ENCODE results near the gene MUC22. TPM values are rescaled to one million over a fixed set of nuclear protein-coding genes. Genes with fewer than 3 reads are reported as not detected.
"Not testable (repeated sequence)": the region's sequence is repeated elsewhere in the genome, so short reads cannot be mapped to it uniquely, and the experiment has no call there.

The MUC22 gene
- total and polyA plus RNA-seq, 3 donors from 2014 or later = 0.21 to 0.87 (median 0.31) TPM

DNA sequence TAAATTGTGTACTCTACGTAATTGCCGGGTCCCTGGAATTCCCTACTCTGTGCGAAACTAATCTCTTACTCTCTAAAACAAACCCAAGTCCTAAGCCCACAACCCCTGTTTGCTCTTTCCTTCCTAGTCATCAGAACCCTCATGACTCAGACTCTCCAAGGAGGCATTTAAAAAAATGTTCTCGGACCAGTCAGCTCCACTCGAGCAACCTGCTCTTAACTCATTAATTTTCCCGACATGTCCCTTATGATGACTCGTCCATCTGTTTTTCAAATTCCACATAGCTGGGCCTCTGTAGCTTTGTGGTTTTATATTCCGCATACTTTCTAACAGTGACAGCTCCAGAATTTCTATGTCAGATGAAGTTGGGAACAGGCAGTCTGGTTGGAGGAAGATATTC, 2.6 kb upstream of the MUC22 start:
- H3K4me1 ChIP-seq = no peaks in the 10 kb centered on the region
- H3K9me3 ChIP-seq = no peaks in the 10 kb centered on the region
- intact Hi-C loops (cut with DNase I; ENCODE audit: low total_unique reads) = no loop called here
- H3K27ac ChIP-seq = no peak overlapping the region
- no peak for TF ChIP-seq POLR2A (IDR thresholded peaks at IDR 0.05)
- TF ChIP-seq, protein P1, sequence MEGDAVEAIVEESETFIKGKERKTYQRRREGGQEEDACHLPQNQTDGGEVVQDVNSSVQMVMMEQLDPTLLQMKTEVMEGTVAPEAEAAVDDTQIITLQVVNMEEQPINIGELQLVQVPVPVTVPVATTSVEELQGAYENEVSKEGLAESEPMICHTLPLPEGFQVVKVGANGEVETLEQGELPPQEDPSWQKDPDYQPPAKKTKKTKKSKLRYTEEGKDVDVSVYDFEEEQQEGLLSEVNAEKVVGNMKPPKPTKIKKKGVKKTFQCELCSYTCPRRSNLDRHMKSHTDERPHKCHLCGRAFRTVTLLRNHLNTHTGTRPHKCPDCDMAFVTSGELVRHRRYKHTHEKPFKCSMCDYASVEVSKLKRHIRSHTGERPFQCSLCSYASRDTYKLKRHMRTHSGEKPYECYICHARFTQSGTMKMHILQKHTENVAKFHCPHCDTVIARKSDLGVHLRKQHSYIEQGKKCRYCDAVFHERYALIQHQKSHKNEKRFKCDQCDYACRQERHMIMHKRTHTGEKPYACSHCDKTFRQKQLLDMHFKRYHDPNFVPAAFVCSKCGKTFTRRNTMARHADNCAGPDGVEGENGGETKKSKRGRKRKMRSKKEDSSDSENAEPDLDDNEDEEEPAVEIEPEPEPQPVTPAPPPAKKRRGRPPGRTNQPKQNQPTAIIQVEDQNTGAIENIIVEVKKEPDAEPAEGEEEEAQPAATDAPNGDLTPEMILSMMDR (IDR thresholded peaks at IDR 0.05) = no peak
- no peaks in the 10 kb centered on the region for H3K27me3 ChIP-seq
- H3K36me3 ChIP-seq (ENCODE audit: low read depth, missing control alignments) = no peaks in the 10 kb centered on the region
- no peak overlapping the region for H3K4me3 ChIP-seq
- no peak for DNase-seq
- WGBS, 2 donors = 76 to 81% methylated on average over 8 of the region's 8 CpGs

DNA sequence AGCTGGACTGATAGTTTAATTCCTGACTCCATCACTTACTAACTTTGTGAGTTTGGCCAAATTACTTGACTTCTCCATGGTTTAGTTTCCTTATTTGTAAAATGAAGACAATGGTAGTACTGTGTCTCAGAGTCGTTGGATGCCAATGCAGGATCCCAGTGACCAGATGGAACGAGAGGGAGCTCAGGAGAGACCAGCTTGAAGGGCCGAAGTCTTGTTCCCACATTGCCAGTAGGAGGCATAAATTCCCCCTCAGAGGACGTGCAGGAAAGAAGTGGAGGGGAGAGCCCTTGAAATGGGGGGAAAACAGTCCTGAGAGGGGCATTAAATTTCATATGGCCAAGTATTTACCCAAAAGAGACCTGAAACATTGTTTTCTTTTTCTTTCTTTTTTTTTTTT, 2.1 kb upstream of the MUC22 start:
- no peak for DNase-seq
- TF ChIP-seq POLR2A (IDR thresholded peaks at IDR 0.05) = no peak
- TF ChIP-seq, protein P1 (IDR thresholded peaks at IDR 0.05) = no peak
- no peaks in the 10 kb centered on the region for H3K4me1 ChIP-seq
- H3K4me3 ChIP-seq = no peak overlapping the region
- H3K36me3 ChIP-seq (ENCODE audit: low read depth, missing control alignments) = no peaks in the 10 kb centered on the region
- H3K9me3 ChIP-seq = no peaks in the 10 kb centered on the region
- no peaks in the 10 kb centered on the region for H3K27me3 ChIP-seq
- whole genome bisulfite sequencing, 2 donors = 59 to 67% methylated on average over 4 of the region's 4 CpGs
- intact Hi-C loops (cut with DNase I; ENCODE audit: low total_unique reads) = no loop called here
- no peak overlapping the region for H3K27ac ChIP-seq

DNA sequence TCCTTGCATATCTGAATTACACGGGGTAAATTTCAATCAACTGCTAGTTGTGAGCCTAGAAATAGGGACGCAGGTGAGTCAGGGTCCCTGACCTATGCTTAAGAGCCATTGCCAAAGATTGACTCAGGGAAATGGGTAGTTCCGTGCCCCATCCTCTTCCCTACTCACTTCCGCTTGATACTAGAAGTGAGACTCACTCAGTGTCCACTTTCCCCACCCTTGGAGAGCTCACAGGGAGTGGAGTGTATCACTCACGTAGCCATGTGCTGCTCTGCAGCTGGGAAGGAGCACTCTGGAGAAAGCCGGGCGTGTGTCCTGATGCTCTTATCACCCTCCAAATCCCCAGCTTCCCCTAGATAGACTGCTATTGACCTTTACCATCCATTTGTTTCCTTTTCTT, 543 bp upstream of the MUC22 start:
- H3K27ac ChIP-seq = no peak overlapping the region
- no peaks in the 10 kb centered on the region for H3K36me3 ChIP-seq (ENCODE audit: low read depth, missing control alignments)
- intact Hi-C loops (cut with DNase I; ENCODE audit: low total_unique reads) = no loop called here
- 84 to 85% methylated on average over 7 of the region's 7 CpGs for WGBS, 2 donors
- no peak overlapping the region for H3K4me3 ChIP-seq
- no peak for DNase-seq
- TF ChIP-seq, protein P1 (IDR thresholded peaks at IDR 0.05) = no peak
- no peak for TF ChIP-seq POLR2A (IDR thresholded peaks at IDR 0.05)
- H3K4me1 ChIP-seq = no peaks in the 10 kb centered on the region
- H3K9me3 ChIP-seq = no peaks in the 10 kb centered on the region
- no peaks in the 10 kb centered on the region for H3K27me3 ChIP-seq

DNA sequence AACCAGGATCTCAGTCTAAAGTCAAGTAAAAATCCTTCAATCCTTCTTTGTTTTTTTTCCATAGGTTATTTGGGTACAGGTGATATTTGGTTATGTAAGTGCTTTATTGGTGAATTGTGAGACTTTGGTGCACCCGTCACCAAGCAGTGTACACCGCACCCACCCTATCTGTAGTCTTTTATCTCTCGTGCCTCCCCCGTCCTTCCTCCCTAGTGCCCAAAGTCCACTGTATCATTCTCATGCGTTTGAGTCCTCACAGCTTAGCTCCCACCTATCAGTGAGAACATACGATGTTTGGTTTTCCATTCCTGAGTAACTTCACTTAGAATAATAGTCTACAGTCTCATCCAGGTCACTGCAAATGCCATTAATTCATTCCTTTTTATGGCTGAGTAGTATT, 879 bp downstream of the MUC22 start:
- Histone ChIP-seq H3K27ac (no peak overlapping the region), H3K36me3 (ENCODE audit: low read depth, missing control alignments) (no peaks in the 10 kb centered on the region), H3K9me3 (no peaks in the 10 kb centered on the region), H3K4me3 (no peak overlapping the region), H3K4me1 (no peaks in the 10 kb centered on the region), H3K27me3 (no peaks in the 10 kb centered on the region)
- peak; percentile 46 for DNase-seq
- TF ChIP-seq, protein P1 (IDR thresholded peaks at IDR 0.05) = no peak
- TF ChIP-seq POLR2A (IDR thresholded peaks at IDR 0.05) = no peak
- WGBS, 2 donors = 51 to 62% methylated on average over 6 of the region's 6 CpGs
- intact Hi-C loops (cut with DNase I; ENCODE audit: low total_unique reads) = no loop called here

DNA sequence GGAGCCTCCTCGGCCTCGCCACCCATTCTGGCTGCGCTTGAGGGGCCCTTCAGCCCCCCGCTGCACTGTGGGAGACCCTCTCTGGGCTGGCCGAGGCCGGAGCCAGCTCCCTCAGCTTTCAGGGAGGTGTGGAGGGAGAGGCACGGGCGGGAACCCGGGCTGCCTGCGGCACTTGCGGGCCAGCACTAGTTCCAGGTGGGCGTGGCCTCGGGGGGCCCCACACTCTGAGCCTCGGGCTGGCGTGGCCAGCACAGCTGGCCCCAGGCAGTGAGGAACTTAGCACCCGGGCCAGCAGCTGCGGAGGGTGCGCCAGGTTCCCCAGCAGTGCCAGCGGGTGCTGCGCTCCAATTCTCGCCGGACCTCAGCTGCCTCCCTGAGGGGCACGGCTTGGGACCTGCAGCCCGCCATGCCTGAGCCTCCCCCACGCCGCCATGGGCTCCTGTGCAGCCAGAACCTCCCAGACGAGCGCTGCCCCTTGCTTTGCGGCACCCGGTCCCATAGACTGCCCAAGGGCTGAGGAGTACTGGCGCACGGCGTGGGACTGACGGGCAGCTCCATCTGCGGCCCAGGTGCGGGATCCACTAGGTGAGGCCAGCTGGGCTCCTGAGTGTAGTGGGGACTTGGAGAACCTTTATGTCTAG, 6.5 kb downstream of the MUC22 start:
- Histone ChIP-seq H3K27me3 (no peaks in the 10 kb centered on the region), H3K9me3 (no peaks in the 10 kb centered on the region), H3K27ac (no peak overlapping the region), H3K4me1 (peaks cover 6% of the 10 kb centered on the region), H3K4me3 (peak overlapping the region; percentile 4 to 41), H3K36me3 (ENCODE audit: low read depth, missing control alignments) (no peaks in the 10 kb centered on the region)
- whole genome bisulfite sequencing, 2 donors = 60 to 69% methylated on average over 4 to 29 of the region's 36 CpGs
- DNase-seq = peak; percentile 45
- intact Hi-C loops (cut with DNase I; ENCODE audit: low total_unique reads) = no loop called here
- no peak for TF ChIP-seq POLR2A (IDR thresholded peaks at IDR 0.05)

DNA sequence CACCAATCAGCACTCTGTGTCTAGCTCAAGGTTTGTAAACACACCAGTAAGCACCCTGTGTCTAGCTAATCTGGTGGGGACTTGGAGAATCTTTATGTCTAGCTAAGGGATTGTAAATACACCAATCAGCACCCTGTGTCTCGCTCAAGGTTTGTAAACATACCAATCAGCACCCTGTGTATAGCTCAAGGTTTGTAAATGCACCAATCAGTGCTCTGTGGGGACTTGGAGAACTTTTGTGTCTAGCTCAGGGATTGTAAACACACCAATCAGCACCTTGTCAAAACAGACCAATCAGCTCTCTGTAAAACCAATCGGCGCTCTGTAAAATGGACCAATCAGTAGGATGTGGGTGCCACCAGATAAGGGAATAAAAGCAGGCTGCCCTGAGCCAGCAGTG, 7.2 kb downstream of the MUC22 start:
- H3K27me3 ChIP-seq; DNase-seq; H3K27ac ChIP-seq; H3K9me3 ChIP-seq; intact Hi-C loops (cut with DNase I; ENCODE audit: low total_unique reads); H3K36me3 ChIP-seq (ENCODE audit: low read depth, missing control alignments); H3K4me3 ChIP-seq; H3K4me1 ChIP-seq: not testable (repeated sequence)
- WGBS, 2 donors = 80 to 87% methylated on average over 2 to 3 of the region's 3 CpGs
